ENCODE results near the gene PIGK. TPM values are rescaled to one million over a fixed set of nuclear protein-coding genes. Genes with fewer than 3 reads are reported as not detected.

The PIGK gene
- total and polyA plus RNA-seq, 2 donors from 2014 or later: 31.0 to 38.5 TPM

GRCh38 chr1:77245830-77246229 lies 26.6 kb upstream of the PIGK start:
- FAIRE-seq: no peak

GRCh38 chr1:77239311-77239710 lies 20.1 kb upstream of the PIGK start:
- intact Hi-C loops (cut with DNase I): no loop called here
- Histone ChIP-seq H3K36me3 (ENCODE audit: control insufficient read depth in 2 of 3, insufficient read depth in 3 of 3, low read length in 3 of 3) (no peaks in the 10 kb centered on the region), H3K4me3 (ENCODE audit: low read length in 3 of 3) (no peak overlapping the region), H3K27me3 (ENCODE audit: control insufficient read depth, insufficient read depth, low read length) (no peaks in the 10 kb centered on the region), H3K9me3 (ENCODE audit: control insufficient read depth in 2 of 3, insufficient read depth in 1 of 3, low read length in 3 of 3) (no peaks in the 10 kb centered on the region), H3K27ac (ENCODE audit: low read depth in 2 of 2, low read length in 2 of 2) (no peak overlapping the region), H3K4me1 (ENCODE audit: control insufficient read depth in 2 of 3, insufficient read depth in 2 of 3, low read depth in 1 of 3, low read length in 3 of 3) (no peaks in the 10 kb centered on the region), H3K9ac (ENCODE audit: low read length in 3 of 3) (no peak overlapping the region)
- DNase-seq (no peak), FAIRE-seq (no peak)
- no peak for TF ChIP-seq CTCF (IDR thresholded peaks at IDR 0.05; ENCODE audit: borderline replicate concordance, extremely low read depth, insufficient read depth)

More at GRCh38 chr1:77245830-77246229, 26.6 kb upstream of the PIGK start:
- no peak for DNase-seq
- Histone ChIP-seq H3K9ac (ENCODE audit: low read length in 3 of 3) (no peak overlapping the region), H3K27me3 (ENCODE audit: control insufficient read depth, insufficient read depth, low read length) (no peaks in the 10 kb centered on the region), H3K9me3 (ENCODE audit: control insufficient read depth in 2 of 3, insufficient read depth in 1 of 3, low read length in 3 of 3) (peaks cover 0 to 2% (median 0%) of the 10 kb centered on the region in 3 donors), H3K36me3 (ENCODE audit: control insufficient read depth in 2 of 3, insufficient read depth in 3 of 3, low read length in 3 of 3) (no peaks in the 10 kb centered on the region), H3K27ac (ENCODE audit: low read depth in 2 of 2, low read length in 2 of 2) (no peak overlapping the region), H3K4me1 (ENCODE audit: control insufficient read depth in 2 of 3, insufficient read depth in 2 of 3, low read depth in 1 of 3, low read length in 3 of 3) (no peaks in the 10 kb centered on the region), H3K4me3 (ENCODE audit: low read length in 3 of 3) (no peak overlapping the region)
- TF ChIP-seq CTCF (IDR thresholded peaks at IDR 0.05; ENCODE audit: borderline replicate concordance, extremely low read depth, insufficient read depth): no peak
- intact Hi-C loops (cut with DNase I): no loop called here

GRCh38 chr1:77238462-77238861 lies 19.2 kb upstream of the PIGK start:
- H3K9ac ChIP-seq (ENCODE audit: low read length in 3 of 3): no peak overlapping the region
- no peaks in the 10 kb centered on the region for H3K27me3 ChIP-seq (ENCODE audit: control insufficient read depth, insufficient read depth, low read length)
- DNase-seq (no peak), FAIRE-seq (no peak)
- intact Hi-C loops (cut with DNase I): no loop called here
- no peak overlapping the region for H3K4me3 ChIP-seq (ENCODE audit: low read length in 3 of 3)
- H3K9me3 ChIP-seq (ENCODE audit: control insufficient read depth in 2 of 3, insufficient read depth in 1 of 3, low read length in 3 of 3): no peaks in the 10 kb centered on the region
- no peaks in the 10 kb centered on the region for H3K4me1 ChIP-seq (ENCODE audit: control insufficient read depth in 2 of 3, insufficient read depth in 2 of 3, low read depth in 1 of 3, low read length in 3 of 3)
- no peaks in the 10 kb centered on the region for H3K36me3 ChIP-seq (ENCODE audit: control insufficient read depth in 2 of 3, insufficient read depth in 3 of 3, low read length in 3 of 3)
- no peak overlapping the region for H3K27ac ChIP-seq (ENCODE audit: low read depth in 2 of 2, low read length in 2 of 2)
- no peak for TF ChIP-seq CTCF (IDR thresholded peaks at IDR 0.05; ENCODE audit: borderline replicate concordance, extremely low read depth, insufficient read depth)

GRCh38 chr1:77234943-77235342 lies 15.7 kb upstream of the PIGK start:
- no peak for DNase-seq
- FAIRE-seq: no peak
- no peak overlapping the region for H3K4me3 ChIP-seq (ENCODE audit: low read length in 3 of 3)
- intact Hi-C loops (cut with DNase I): no loop called here
- no peaks in the 10 kb centered on the region for H3K27me3 ChIP-seq (ENCODE audit: control insufficient read depth, insufficient read depth, low read length)
- no peaks in the 10 kb centered on the region for H3K36me3 ChIP-seq (ENCODE audit: control insufficient read depth in 2 of 3, insufficient read depth in 3 of 3, low read length in 3 of 3)
- H3K9me3 ChIP-seq (ENCODE audit: control insufficient read depth in 2 of 3, insufficient read depth in 1 of 3, low read length in 3 of 3): no peaks in the 10 kb centered on the region
- no peak overlapping the region for H3K27ac ChIP-seq (ENCODE audit: low read depth in 2 of 2, low read length in 2 of 2)
- H3K4me1 ChIP-seq (ENCODE audit: control insufficient read depth in 2 of 3, insufficient read depth in 2 of 3, low read depth in 1 of 3, low read length in 3 of 3): no peaks in the 10 kb centered on the region
- H3K9ac ChIP-seq (ENCODE audit: low read length in 3 of 3): no peak overlapping the region
- no peak for TF ChIP-seq CTCF (IDR thresholded peaks at IDR 0.05; ENCODE audit: borderline replicate concordance, extremely low read depth, insufficient read depth)

Measured in kidney (tissue), 14 donors.